ENCODE data around the gene LCAT. TPM values are rescaled to one million over a fixed set of nuclear protein-coding genes. Genes with fewer than 3 reads are reported as not detected.
"Not testable (repeated sequence)": the region's sequence is repeated elsewhere in the genome, so short reads cannot be mapped to it uniquely, and the experiment has no call there.

Gene LCAT
- total RNA-seq, 1 donor from 2014 or later, result 1.6 TPM

DNA sequence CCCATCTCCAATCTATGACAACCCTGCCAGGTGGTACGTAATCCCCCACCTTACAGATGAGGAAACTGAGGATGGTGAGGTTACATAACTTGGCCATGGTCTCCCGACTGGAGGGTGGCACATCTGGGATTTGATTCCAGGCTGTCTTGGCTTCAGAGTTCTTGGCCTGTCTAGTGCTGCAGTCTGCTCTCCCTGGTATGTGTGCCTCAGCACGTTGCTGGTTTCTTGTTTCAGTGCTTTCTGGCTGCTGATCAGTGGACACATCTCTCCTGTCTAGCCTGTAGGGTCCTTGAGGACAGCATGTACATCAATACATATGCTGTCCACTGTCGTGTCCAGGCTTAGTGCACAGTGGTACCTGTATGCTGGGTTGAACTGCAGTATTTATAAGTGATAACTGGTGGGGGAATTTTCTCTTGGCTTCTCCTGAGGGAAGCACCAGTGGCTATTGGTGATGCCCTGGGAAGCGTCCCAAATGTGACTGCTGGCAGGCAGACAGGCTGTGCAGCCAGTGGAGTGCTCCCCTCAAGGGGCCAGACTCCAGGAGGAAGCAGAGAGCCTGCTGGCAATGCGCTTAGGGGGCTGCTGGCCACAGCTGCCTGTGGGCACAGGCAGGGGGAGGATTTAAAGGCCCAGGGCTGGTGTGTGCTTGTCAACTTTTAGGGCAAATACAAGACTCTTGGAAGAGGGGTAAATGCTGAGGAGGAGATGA lies 26.6 kb downstream of the LCAT start:
- TF ChIP-seq CTCF (IDR thresholded peaks at IDR 0.05; ENCODE audit: insufficient read depth, low read length, severe bottlenecking), result no peak
- DNase-seq (ENCODE audit: low read depth), result no peak
- no peaks in the 10 kb centered on the region for H3K27me3 ChIP-seq (ENCODE audit: control insufficient read depth, insufficient read depth, low read length)
- no peak for FAIRE-seq
- peaks cover 6% of the 10 kb centered on the region for H3K36me3 ChIP-seq (ENCODE audit: control insufficient read depth, insufficient read depth, low read length)
- H3K4me3 ChIP-seq (ENCODE audit: low read depth, low read length), result no peak overlapping the region

- FAIRE-seq, result no peak
- TF ChIP-seq CTCF (IDR thresholded peaks at IDR 0.05; ENCODE audit: insufficient read depth, low read length, severe bottlenecking), result no peak
- H3K36me3 ChIP-seq (ENCODE audit: control insufficient read depth, insufficient read depth, low read length), result peaks cover 6% of the 10 kb centered on the region
Measured at GRCh38 chr16:67915831-67916723, 27.8 kb downstream of the LCAT start.

GRCh38 chr16:67915496-67915769 lies 28.5 kb downstream of the LCAT start:
- DNase-seq (ENCODE audit: low read depth); H3K4me3 ChIP-seq (ENCODE audit: low read depth, low read length); FAIRE-seq; H3K36me3 ChIP-seq (ENCODE audit: control insufficient read depth, insufficient read depth, low read length); H3K27me3 ChIP-seq (ENCODE audit: control insufficient read depth, insufficient read depth, low read length): not testable (repeated sequence)

More at GRCh38 chr16:67915831-67916723, 27.8 kb downstream of the LCAT start:
- DNase-seq (ENCODE audit: low read depth), result no peak
- H3K4me3 ChIP-seq (ENCODE audit: low read depth, low read length), result no peak overlapping the region
- no peaks in the 10 kb centered on the region for H3K27me3 ChIP-seq (ENCODE audit: control insufficient read depth, insufficient read depth, low read length)

GRCh38 chr16:67914758-67915495 lies 29.0 kb downstream of the LCAT start:
- H3K36me3 ChIP-seq (ENCODE audit: control insufficient read depth, insufficient read depth, low read length), result peaks cover 8% of the 10 kb centered on the region
- DNase-seq (ENCODE audit: low read depth) (no peak), FAIRE-seq (no peak)
- no peaks in the 10 kb centered on the region for H3K27me3 ChIP-seq (ENCODE audit: control insufficient read depth, insufficient read depth, low read length)
- no peak overlapping the region for H3K4me3 ChIP-seq (ENCODE audit: low read depth, low read length)
- no peak for TF ChIP-seq CTCF (IDR thresholded peaks at IDR 0.05; ENCODE audit: insufficient read depth, low read length, severe bottlenecking)

DNA sequence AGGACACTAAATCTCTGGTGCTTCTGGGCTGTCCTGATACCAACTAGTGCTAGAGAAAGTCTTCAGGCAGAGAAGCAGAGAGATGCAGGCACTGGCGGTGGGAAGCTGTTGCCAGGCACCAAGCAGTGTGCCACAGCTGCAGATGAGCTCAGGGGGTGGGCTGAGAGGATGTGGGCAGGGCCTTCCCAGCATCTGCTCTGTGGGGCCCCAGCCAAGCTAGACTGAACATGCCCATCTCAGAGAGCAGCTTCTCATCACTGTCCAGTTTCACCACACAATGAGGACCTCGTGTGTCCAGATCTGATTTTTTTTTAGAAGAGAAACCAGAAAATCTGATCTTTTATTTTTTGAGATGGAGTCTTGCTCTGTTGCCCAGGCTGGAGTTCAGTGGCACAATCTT lies 33.8 kb downstream of the LCAT start:
- Histone ChIP-seq H3K36me3 (ENCODE audit: control insufficient read depth, insufficient read depth, low read length) (peaks cover 18% of the 10 kb centered on the region), H3K27me3 (ENCODE audit: control insufficient read depth, insufficient read depth, low read length) (no peaks in the 10 kb centered on the region), H3K4me3 (ENCODE audit: low read depth, low read length) (no peak overlapping the region)
- TF ChIP-seq CTCF (IDR thresholded peaks at IDR 0.05; ENCODE audit: insufficient read depth, low read length, severe bottlenecking), result no peak
- DNase-seq (ENCODE audit: low read depth), result peak; percentile 70
- no peak for FAIRE-seq
